ENCODE data around the gene KCNIP3. TPM values are rescaled to one million over a fixed set of nuclear protein-coding genes. Genes with fewer than 3 reads are reported as not detected.
A peak's percentile ranks its signal among the peaks of the same experiment; 100 is the strongest.
"Not testable (repeated sequence)": the region's sequence is repeated elsewhere in the genome, so short reads cannot be mapped to it uniquely, and the experiment has no call there.

Gene KCNIP3
- total RNA-seq, 1 donor from 2014 or later, result 6.3 TPM

DNA sequence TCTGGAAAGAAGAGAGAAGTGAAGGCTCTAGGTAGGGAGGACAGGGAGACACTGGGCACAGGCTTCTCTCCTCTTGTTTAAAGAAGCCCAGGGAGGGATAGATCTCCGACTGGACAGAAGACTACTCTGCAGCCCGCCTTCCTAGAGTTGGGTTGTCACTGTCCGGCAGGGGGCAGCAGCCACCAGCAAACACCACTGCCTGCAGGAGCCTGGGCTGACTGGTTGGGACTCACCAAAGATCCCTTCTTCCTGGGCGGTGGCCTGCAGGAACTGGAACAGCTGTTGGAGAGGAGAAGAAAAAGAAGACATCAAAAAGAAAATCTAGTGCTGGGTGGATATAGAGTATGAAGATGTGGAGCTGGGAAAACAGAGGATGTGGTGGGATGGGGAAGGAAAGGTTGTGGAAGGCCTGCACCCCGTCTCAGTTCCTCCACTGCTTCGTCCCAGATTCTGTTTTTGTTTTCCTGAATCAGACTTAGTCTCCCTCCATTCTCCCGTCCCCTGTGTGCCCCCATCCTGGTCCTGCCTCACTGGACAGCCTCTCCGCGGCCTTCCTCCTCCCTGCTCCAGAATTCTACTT lies 117.0 kb downstream of the KCNIP3 start:
- H3K36me3 Mint-ChIP-seq (ENCODE audit: insufficient read depth); H3K27ac Mint-ChIP-seq; H3K4me3 Mint-ChIP-seq (ENCODE audit: low read depth); H3K4me1 Mint-ChIP-seq (ENCODE audit: low read depth); H3K9me3 Mint-ChIP-seq (ENCODE audit: low read depth): not testable (repeated sequence)
- peak; percentile 84 for DNase-seq (ENCODE audit: low spot score, unreplicated experiment)
- TF ChIP-seq, protein P1, sequence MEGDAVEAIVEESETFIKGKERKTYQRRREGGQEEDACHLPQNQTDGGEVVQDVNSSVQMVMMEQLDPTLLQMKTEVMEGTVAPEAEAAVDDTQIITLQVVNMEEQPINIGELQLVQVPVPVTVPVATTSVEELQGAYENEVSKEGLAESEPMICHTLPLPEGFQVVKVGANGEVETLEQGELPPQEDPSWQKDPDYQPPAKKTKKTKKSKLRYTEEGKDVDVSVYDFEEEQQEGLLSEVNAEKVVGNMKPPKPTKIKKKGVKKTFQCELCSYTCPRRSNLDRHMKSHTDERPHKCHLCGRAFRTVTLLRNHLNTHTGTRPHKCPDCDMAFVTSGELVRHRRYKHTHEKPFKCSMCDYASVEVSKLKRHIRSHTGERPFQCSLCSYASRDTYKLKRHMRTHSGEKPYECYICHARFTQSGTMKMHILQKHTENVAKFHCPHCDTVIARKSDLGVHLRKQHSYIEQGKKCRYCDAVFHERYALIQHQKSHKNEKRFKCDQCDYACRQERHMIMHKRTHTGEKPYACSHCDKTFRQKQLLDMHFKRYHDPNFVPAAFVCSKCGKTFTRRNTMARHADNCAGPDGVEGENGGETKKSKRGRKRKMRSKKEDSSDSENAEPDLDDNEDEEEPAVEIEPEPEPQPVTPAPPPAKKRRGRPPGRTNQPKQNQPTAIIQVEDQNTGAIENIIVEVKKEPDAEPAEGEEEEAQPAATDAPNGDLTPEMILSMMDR (IDR thresholded peaks at IDR 0.05; ENCODE audit: unreplicated experiment), result peak; percentile 88
- H3K27me3 Mint-ChIP-seq, result peaks cover 16% of the 10 kb centered on the region

DNA sequence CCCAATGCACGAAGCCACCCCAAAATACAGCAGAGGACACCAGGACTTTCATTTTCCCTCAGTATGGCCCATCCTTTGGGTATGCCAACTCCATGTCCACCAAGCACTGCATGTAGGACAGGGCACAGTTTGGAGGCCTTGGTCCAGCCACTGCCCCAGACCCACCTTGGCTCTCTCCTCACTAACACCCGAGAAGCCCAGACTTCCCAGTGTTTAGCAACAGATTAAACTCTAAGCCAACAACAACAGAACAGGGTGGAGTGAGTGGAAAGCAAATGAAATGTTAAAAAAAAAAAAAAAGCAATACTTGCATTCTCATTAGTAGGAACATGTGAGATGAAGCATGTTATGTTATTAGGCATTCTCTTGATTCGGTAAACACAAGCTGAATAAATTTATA lies 118.0 kb downstream of the KCNIP3 start:
- H3K9me3 Mint-ChIP-seq (ENCODE audit: low read depth); H3K27ac Mint-ChIP-seq; H3K4me1 Mint-ChIP-seq (ENCODE audit: low read depth); H3K4me3 Mint-ChIP-seq (ENCODE audit: low read depth); H3K36me3 Mint-ChIP-seq (ENCODE audit: insufficient read depth); DNase-seq (ENCODE audit: low spot score, unreplicated experiment): not testable (repeated sequence)
- H3K27me3 Mint-ChIP-seq, result peaks cover 19% of the 10 kb centered on the region

- not testable (repeated sequence) for H3K4me3 Mint-ChIP-seq (ENCODE audit: low read depth); H3K27ac Mint-ChIP-seq; DNase-seq (ENCODE audit: low spot score, unreplicated experiment); H3K36me3 Mint-ChIP-seq (ENCODE audit: insufficient read depth); H3K4me1 Mint-ChIP-seq (ENCODE audit: low read depth); H3K9me3 Mint-ChIP-seq (ENCODE audit: low read depth)
- H3K27me3 Mint-ChIP-seq, result peaks cover 19% of the 10 kb centered on the region
Measured at GRCh38 chr2:95415561-95415960, 118.4 kb downstream of the KCNIP3 start.

DNA sequence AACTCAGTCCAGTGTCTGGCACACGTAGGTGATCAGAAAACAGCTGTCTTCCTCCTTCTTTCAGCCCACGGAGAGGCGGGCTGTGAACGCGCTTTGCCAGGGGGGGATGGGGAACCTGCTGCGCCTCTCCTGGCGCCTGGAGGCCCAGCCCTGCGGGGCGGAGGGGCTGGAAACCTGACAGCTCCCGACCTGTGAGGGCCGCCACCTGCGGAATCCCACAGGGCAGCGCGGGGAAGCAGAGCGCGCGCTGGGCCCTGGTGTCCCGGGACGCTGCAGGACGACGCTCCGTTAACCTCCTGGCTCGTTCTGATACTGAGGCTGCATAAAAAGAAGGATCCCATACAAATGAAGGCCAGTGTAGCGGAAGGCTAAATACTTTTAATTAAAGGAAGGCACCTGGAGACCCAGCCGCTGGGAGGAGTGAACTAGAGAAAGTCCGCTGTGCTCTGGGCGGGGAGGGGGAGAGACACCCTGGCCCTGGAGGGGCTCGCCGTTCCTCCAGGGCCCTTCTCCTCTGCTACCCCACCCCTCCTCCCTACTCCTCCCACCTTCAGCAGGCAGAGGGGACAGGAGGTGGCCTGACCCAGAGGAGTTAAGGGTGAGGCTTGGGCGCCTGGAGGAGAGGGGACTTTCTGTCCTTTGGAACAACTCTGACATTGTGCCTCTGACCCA lies 130.2 kb downstream of the KCNIP3 start:
- not testable (repeated sequence) for H3K4me3 Mint-ChIP-seq (ENCODE audit: low read depth)

DNA sequence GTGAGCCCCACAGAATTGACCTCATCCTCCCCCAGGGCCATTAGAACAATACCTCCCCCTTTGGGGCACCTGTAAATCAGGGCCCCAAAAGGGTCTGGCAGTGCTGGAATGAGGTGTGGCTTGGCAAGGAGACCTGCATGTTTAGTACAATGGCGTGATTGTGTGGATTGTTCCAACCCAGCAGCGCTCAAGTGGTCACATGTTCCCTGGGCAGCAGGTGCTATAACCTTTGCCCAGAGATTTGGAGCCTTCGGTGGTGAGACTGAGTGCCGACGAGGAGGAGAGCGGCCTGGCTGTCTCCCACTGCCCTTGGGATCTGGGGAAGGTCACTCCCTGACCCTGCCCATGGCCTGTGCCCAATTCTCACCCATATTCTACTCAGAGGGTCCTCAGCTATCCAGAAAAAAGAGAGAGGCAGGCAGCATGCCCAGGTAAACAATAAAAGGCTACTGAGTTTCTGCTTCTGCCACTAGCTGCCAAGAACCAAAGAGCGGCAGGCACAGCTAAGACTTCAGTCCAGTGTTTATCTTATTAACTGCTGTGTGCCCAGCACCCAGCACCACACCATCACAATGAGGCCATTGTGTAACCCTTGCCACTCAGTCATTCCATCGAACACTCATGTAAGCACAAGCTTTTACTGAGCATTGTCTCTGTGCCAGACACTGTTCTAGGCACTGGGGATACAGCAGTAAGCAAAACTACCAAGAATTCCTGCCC lies 132.8 kb downstream of the KCNIP3 start:
- H3K4me3 Mint-ChIP-seq (ENCODE audit: low read depth); DNase-seq (ENCODE audit: low spot score, unreplicated experiment); H3K4me1 Mint-ChIP-seq (ENCODE audit: low read depth); H3K9me3 Mint-ChIP-seq (ENCODE audit: low read depth); H3K27ac Mint-ChIP-seq; H3K36me3 Mint-ChIP-seq (ENCODE audit: insufficient read depth): not testable (repeated sequence)
- peaks cover 16% of the 10 kb centered on the region for H3K27me3 Mint-ChIP-seq

More for the DNA sequence above, 130.2 kb downstream of the KCNIP3 start:
- H3K27me3 Mint-ChIP-seq, result peaks cover 20% of the 10 kb centered on the region
- H3K4me1 Mint-ChIP-seq (ENCODE audit: low read depth); H3K9me3 Mint-ChIP-seq (ENCODE audit: low read depth); DNase-seq (ENCODE audit: low spot score, unreplicated experiment); H3K27ac Mint-ChIP-seq; H3K36me3 Mint-ChIP-seq (ENCODE audit: insufficient read depth): not testable (repeated sequence)

DNA sequence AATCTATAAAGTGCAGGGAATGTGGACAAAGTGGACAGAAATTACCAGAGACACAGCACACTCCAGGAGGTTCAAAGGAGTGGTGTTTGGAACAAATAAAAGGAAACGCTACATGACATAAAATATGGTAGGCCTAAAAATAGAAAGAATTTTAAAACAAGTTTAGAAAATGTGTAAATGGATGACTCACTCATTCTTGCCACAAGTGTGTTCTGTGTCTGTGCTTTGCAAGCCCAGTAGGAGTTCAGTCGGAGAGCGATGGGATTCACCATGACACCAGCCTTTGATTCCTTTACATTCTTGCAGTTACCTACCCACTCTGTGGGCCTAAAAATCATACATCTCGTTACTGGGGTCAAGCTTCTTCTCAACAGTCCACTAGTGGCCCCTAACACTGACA lies 136.2 kb downstream of the KCNIP3 start:
- H3K36me3 Mint-ChIP-seq (ENCODE audit: insufficient read depth); H3K27ac Mint-ChIP-seq; H3K4me3 Mint-ChIP-seq (ENCODE audit: low read depth); DNase-seq (ENCODE audit: low spot score, unreplicated experiment); H3K9me3 Mint-ChIP-seq (ENCODE audit: low read depth); H3K4me1 Mint-ChIP-seq (ENCODE audit: low read depth): not testable (repeated sequence)
- H3K27me3 Mint-ChIP-seq, result peaks cover 10% of the 10 kb centered on the region

- not testable (repeated sequence) for H3K27ac Mint-ChIP-seq; DNase-seq (ENCODE audit: low spot score, unreplicated experiment); H3K36me3 Mint-ChIP-seq (ENCODE audit: insufficient read depth); H3K9me3 Mint-ChIP-seq (ENCODE audit: low read depth); H3K4me1 Mint-ChIP-seq (ENCODE audit: low read depth); H3K4me3 Mint-ChIP-seq (ENCODE audit: low read depth)
- peaks cover 10% of the 10 kb centered on the region for H3K27me3 Mint-ChIP-seq
Measured at GRCh38 chr2:95433973-95434372, 136.8 kb downstream of the KCNIP3 start.

GRCh38 chr2:95434507-95435076 lies 137.4 kb downstream of the KCNIP3 start:
- not testable (repeated sequence) for H3K27ac Mint-ChIP-seq; H3K36me3 Mint-ChIP-seq (ENCODE audit: insufficient read depth); DNase-seq (ENCODE audit: low spot score, unreplicated experiment); H3K9me3 Mint-ChIP-seq (ENCODE audit: low read depth); H3K4me1 Mint-ChIP-seq (ENCODE audit: low read depth); H3K4me3 Mint-ChIP-seq (ENCODE audit: low read depth)
- H3K27me3 Mint-ChIP-seq, result peaks cover 10% of the 10 kb centered on the region

DNA sequence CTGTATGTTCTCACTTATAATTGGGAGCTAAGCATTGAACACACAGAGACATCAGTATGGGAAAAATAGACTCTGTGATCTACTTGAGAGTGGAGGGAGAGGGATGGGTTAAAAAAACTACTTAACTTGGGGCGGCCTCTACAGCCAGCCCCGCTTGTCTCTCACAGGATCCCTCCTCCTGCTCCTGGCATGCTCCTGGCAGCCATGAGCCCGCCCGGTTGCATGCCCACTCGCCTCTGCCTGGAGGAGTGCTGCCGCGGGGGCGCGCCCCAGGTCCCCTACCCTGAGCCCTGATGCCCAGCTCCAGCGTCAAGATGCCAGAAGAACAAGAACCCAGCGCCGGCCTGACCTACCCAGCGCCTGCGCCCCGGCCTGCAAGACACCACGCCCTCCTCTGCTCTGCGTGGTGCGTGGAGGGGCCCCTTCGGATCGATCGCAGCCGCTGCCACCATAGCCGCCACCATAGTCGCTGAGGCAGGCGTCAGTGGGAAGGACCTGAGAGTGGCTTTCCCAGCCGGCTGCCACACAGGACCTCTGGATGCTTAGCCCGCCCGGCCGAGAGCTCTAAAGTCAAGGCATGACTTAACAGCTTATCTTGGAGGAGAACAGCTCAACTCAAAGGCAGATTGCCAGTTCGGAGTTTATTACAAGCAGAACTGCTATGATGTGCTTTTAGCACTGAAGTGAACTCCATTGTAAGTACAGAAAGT lies 138.2 kb downstream of the KCNIP3 start:
- H3K4me1 Mint-ChIP-seq (ENCODE audit: low read depth); H3K4me3 Mint-ChIP-seq (ENCODE audit: low read depth); H3K9me3 Mint-ChIP-seq (ENCODE audit: low read depth); H3K27ac Mint-ChIP-seq; DNase-seq (ENCODE audit: low spot score, unreplicated experiment); H3K36me3 Mint-ChIP-seq (ENCODE audit: insufficient read depth): not testable (repeated sequence)
- H3K27me3 Mint-ChIP-seq, result peaks cover 10% of the 10 kb centered on the region

Measured in progenitor cell of endocrine pancreas (in vitro differentiated cells).